Upper lobe of right lung (tissue), 1 donor: Measurements from ENCODE around the gene FER. TPM values are rescaled to one million over a fixed set of nuclear protein-coding genes. Genes with fewer than 3 reads are reported as not detected.
"Not testable (repeated sequence)": the region's sequence is repeated elsewhere in the genome, so short reads cannot be mapped to it uniquely, and the experiment has no call there.

ENCODE experiments used
- ATAC-seq: fragments of 200-7000 bp; cut with Tn5 transposase; one replicate; pipeline ENCODE4 v1.9.1; 2020; ENCODE audit warnings: mild to moderate bottlenecking, moderate library complexity
- DNase-seq: peaks from one replicate; pipeline ENCODE4 v3.0.0-alpha.2; 2020
- H3K27ac ChIP-seq: fragments of 200-600 bp; one replicate; pipeline ENCODE4 v1.8.0; 2022
- H3K27me3 ChIP-seq: fragments of 200-600 bp; one replicate; pipeline ENCODE4 v1.8.0; 2022; ENCODE audit warnings: mild to moderate bottlenecking
- H3K36me3 ChIP-seq: fragments of 200-600 bp; one replicate; pipeline ENCODE4 v1.8.0; 2022
- H3K4me1 ChIP-seq: fragments of 200-600 bp; one replicate; pipeline ENCODE4 v1.8.0; 2022
- H3K4me3 ChIP-seq: fragments of 200-600 bp; one replicate; pipeline ENCODE4 v1.8.0; 2022; ENCODE audit warnings: mild to moderate bottlenecking
- H3K9me3 ChIP-seq: fragments of 200-600 bp; one replicate; pipeline ENCODE4 v1.8.0; 2022
- CTCF ChIP-seq: fragments of 200-600 bp; IDR thresholded peaks from one replicate; pipeline ENCODE4 v1.8.0; 2022; ENCODE audit warnings: antibody characterized with exemption
- intact Hi-C: fragments of 100-400 bp; cut with DNase I; formaldehyde crosslinking; loops from one replicate; pipeline ENCODE4 v1.11.0; 2022
- total RNA-seq: library from RNA; stranded (reverse); fragmentation: NEBNext Ultra II Directional; extraction: Animal tissue kit (Norgen Biotek cat#: 25700); gene quantifications from one replicate; pipeline ENCODE4 v1.2.1, GENCODE V29; 2021
- donor health status: DM: no; HTN: yes; CAD: no; lungs with severe emphysema.

FER gene
- total RNA-seq, 1 donor from 2014 or later = 33.6 TPM

- TF ChIP-seq CTCF = no peak
- intact Hi-C loops = no loop called here
- ATAC-seq = no peak
Observed at GRCh38 chr5:108857905-108858304, 110.2 kb downstream of the FER start.

GRCh38 chr5:108858959-108859358 lies 111.3 kb downstream of the FER start:
- intact Hi-C loops = no loop called here
- no peak for TF ChIP-seq CTCF
- peak; percentile 58 for ATAC-seq

More at GRCh38 chr5:108857905-108858304, 110.2 kb downstream of the FER start:
- Histone ChIP-seq H3K36me3 (no peaks in the 10 kb centered on the region), H3K4me3 (no peak overlapping the region), H3K27ac (no peak overlapping the region), H3K9me3 (no peaks in the 10 kb centered on the region), H3K4me1 (no peaks in the 10 kb centered on the region), H3K27me3 (no peaks in the 10 kb centered on the region)
- no peak for DNase-seq

GRCh38 chr5:108862211-108862610 lies 114.5 kb downstream of the FER start:
- no peaks in the 10 kb centered on the region for H3K9me3 ChIP-seq
- TF ChIP-seq CTCF = no peak
- no peaks in the 10 kb centered on the region for H3K36me3 ChIP-seq
- DNase-seq = no peak
- H3K4me1 ChIP-seq = no peaks in the 10 kb centered on the region
- no peak overlapping the region for H3K27ac ChIP-seq
- no peak for ATAC-seq
- intact Hi-C loops = no loop called here
- H3K27me3 ChIP-seq = no peaks in the 10 kb centered on the region
- H3K4me3 ChIP-seq = no peak overlapping the region

More at GRCh38 chr5:108858959-108859358, 111.3 kb downstream of the FER start:
- H3K27ac ChIP-seq = no peak overlapping the region
- no peak for DNase-seq
- no peaks in the 10 kb centered on the region for H3K9me3 ChIP-seq
- H3K36me3 ChIP-seq = no peaks in the 10 kb centered on the region
- no peaks in the 10 kb centered on the region for H3K27me3 ChIP-seq
- no peaks in the 10 kb centered on the region for H3K4me1 ChIP-seq
- no peak overlapping the region for H3K4me3 ChIP-seq

- H3K4me1 ChIP-seq, H3K36me3 ChIP-seq, ATAC-seq, H3K27me3 ChIP-seq, H3K27ac ChIP-seq, H3K9me3 ChIP-seq, intact Hi-C loops, DNase-seq, H3K4me3 ChIP-seq: not testable (repeated sequence)
Observed at GRCh38 chr5:108866097-108866496, 118.4 kb downstream of the FER start.

GRCh38 chr5:108867656-108868055 lies 120.0 kb downstream of the FER start:
- Histone ChIP-seq H3K27ac (no peak overlapping the region), H3K9me3 (no peaks in the 10 kb centered on the region), H3K4me1 (no peaks in the 10 kb centered on the region), H3K36me3 (peaks cover 4% of the 10 kb centered on the region), H3K4me3 (no peak overlapping the region), H3K27me3 (no peaks in the 10 kb centered on the region)
- no peak for DNase-seq
- no peak for TF ChIP-seq CTCF
- ATAC-seq = no peak
- intact Hi-C loops = no loop called here

GRCh38 chr5:108869066-108869465 lies 121.4 kb downstream of the FER start:
- no peak for ATAC-seq
- no peaks in the 10 kb centered on the region for H3K9me3 ChIP-seq
- no peak for TF ChIP-seq CTCF

More at GRCh38 chr5:108869066-108869465, 121.4 kb downstream of the FER start:
- Histone ChIP-seq H3K4me3 (no peak overlapping the region), H3K27me3 (no peaks in the 10 kb centered on the region), H3K4me1 (no peaks in the 10 kb centered on the region), H3K36me3 (peaks cover 4% of the 10 kb centered on the region), H3K27ac (no peak overlapping the region)
- intact Hi-C loops = no loop called here
- no peak for DNase-seq
